SIG-M5 (cell line): Measurements from ENCODE around the gene SAMD4B.

ENCODE experiments used
- DNase-seq: peaks from one replicate; lab custom pipeline; 2025; lab: John Stamatoyannopoulos, UW

The SAMD4B gene

DNA sequence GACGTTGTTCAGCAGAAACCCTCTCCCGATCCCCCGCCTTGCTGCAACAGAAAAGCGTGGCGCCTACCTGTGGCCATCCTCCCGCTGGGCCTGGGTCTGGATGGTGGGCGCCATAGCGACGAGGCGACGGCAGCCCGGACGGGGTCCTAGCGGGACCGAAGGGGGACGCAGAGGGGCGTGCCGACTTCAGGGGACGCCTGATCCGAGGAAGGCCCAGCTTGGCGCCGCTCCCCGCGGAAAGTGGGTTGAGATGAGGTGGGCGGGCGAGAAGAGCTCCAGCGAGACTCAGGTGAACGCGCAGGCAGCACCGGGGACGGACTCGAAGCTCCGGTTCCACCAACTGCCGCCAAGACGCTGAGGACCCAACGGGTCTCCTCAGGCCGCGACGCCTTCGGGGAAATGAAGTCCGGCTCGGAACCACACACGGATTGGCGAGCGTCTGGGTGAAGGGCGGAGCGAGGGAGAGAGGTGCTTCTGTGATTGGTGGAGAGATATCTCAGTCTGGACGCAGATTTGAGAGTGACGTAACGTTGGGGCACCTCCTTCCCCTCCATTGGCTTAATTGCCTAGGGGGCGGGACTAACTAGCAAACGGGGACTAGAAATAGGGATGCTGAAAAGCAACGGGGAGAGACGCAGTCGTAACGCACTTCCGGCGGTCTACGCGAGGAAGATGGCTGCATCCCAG, 48.7 kb downstream of the SAMD4B start, which contains the start of the genes MED29 and PAF1:
Gene MED29, plus strand, starts transcription at position 628 of the 687 bp plus-strand sequence. Its CDS starts 45 bp downstream, at position 673.
Gene PAF1, minus strand, starts transcription at position 356 of the 687 bp plus-strand sequence. Its CDS starts 242 bp downstream, at position 114.
- peak; percentile 97 for DNase-seq

DNA sequence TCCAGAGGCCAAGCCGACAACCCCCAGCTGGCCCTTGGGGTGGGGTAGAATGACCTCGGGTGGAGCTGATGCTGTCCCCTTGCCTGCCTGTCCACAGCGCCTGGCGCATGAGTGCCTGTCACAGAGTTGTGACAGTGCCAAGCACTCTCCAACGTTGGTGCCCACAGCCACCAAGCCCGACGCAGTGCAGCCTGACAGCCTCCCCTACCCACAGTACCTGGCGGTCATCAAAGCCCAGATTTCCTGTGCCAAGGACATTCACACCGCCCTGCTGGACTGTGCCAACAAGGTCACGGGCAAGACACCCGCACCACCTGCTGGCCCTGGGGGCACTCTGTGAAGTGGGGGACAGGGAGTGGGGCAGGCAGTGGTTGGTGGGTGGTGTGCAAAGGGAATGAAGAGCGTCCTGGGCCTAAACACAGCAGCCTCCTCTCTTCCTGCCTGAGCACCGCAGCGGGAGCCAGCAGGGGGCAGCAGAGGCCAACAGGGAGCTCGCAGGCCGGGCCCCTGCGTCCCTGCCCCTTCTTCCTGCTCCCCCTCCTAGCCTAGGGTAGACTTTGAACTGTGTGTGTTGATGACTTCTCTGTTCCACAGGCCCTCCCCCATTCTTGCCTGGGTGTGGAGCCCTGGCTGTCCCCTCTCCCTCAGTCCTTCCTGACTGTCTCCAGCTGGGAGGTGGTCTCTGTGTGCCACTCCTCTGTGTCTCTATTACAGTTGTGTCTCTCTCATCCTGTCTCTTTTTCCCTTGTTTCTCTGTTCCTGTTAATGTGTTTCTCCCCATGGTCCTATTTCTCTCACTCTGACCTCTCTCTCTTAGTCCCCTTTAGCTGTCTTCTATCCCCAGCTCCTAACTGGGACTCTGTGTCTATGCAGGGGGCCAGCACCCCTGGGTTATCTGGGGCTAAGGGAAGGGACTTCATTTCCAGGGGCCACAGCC, 55.4 kb downstream of the SAMD4B start:
- DNase-seq: peak; percentile 43

DNA sequence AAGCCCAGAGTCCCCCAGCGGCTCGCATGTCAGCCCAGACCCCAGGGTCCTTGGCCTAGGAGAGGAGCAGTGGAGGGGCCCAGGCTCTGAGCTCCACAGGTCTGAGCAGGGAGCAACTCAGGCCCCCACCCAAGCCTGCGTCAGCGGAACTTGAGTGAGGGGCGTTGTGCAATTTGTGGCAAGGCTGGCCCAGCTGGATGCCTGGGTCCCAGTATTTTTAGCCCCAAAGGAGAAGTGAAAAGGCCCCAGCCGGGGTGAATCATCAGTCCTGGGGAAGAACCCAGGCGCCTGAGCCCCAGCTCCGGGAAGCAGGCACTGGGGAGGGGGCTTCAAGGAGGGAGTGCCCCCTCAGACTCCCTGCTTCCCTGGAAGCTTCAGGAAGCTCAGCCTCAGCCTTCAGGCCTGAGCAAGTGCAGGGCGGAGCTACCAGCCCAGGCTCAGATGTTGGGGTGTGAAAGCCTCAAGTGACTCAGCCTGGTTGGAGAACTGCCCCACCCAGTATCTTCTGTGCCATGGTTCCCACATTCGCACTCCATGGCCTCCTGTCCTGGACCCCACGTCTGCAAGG, 56.2 kb downstream of the SAMD4B start:
- peak; percentile 79 for DNase-seq

DNA sequence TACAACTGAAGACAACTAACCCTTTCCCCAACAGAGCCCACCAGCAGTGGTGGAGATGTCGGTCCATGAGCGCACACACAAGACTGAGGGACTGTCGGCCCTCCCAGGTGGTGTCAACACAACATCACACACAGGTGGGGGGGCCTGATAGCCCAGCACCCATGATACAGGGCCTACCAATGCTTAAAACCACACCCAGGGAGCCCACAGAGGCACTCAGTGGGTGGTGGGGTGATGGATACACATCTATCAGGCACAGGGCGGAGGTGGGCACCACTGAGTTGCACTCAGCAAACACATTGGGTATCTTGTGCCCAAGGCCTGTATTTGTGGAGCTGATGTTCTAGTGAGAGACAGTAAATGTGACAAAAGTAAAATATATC, 57.4 kb downstream of the SAMD4B start:
- DNase-seq: no peak

DNA sequence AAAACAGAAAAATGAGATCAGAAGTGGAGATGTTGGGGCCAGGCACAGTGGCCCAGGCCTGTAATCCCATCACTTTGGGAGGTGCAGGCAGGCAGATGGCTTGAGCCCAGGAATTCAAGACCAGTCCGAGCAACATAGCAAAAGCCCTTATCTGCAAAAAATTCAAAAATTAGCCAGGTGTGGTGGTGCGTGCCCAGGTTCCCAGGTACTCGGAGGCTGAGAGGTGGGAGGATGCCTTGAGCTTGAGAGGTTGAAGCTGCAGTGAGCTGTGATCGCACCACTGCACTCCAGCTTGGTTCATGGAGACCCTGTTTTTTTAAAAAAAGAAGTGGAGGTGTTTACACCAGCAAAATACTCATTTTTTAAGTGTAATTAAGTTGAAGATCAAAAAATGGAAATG, 57.8 kb downstream of the SAMD4B start:
- no peak for DNase-seq

DNA sequence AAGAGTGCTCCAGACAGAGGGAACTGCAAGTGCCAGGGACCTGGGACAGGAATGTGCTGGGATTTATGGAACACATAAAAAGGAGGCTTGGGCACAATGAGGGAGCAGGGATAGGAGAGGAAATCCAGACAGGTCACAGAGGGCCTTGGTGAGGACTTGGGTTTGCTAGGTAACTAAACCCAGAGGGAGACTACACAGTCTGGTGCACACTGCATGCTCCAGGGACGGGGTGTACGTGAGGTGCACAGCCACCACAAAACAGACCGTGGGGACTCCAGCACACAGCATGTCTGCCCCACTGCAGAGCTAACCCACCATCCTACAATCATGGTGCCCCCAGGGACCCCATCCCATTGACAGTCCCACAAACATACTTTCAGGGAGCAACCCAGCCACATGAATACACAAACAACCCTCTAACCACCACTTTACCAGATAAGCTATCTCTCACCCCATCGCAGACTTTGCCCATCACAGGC, 58.9 kb downstream of the SAMD4B start:
- no peak for DNase-seq

DNA sequence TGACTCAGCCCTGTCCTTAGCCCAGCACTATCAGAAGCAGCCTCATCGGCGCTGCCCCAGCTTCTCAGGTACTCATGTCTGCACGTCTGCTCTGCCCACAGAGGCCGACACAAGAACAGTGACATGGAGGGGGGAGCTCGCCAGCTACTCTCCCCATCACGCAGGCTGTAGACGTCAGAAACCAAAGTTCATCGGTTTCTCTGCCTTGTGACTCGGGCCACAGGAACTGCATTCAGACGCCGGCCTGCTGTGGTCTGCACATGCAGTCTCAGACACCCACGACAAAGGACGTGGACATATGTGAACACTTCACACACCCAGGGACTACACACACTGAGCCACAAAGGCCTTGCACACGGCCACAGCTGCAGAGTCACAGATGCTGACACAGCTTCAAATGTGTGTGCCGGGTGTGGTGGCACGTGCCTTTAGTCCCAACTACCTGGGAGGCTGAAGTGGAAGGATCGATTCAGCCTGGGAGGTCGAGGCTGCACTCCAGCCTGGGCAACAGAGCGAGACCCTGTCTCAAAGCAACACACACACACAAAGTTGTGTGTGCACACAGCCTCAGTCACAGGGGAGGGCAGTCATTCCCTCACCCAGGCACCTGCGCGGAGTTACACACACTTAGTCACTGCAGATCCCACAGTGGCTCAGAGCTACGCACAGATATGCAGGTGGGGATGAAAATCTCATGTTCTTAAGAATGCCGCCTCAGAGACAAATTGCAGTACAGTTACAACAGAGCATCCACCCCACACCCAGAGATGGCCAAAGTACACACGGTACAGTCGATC, 59.5 kb downstream of the SAMD4B start:
- no peak for DNase-seq

DNA sequence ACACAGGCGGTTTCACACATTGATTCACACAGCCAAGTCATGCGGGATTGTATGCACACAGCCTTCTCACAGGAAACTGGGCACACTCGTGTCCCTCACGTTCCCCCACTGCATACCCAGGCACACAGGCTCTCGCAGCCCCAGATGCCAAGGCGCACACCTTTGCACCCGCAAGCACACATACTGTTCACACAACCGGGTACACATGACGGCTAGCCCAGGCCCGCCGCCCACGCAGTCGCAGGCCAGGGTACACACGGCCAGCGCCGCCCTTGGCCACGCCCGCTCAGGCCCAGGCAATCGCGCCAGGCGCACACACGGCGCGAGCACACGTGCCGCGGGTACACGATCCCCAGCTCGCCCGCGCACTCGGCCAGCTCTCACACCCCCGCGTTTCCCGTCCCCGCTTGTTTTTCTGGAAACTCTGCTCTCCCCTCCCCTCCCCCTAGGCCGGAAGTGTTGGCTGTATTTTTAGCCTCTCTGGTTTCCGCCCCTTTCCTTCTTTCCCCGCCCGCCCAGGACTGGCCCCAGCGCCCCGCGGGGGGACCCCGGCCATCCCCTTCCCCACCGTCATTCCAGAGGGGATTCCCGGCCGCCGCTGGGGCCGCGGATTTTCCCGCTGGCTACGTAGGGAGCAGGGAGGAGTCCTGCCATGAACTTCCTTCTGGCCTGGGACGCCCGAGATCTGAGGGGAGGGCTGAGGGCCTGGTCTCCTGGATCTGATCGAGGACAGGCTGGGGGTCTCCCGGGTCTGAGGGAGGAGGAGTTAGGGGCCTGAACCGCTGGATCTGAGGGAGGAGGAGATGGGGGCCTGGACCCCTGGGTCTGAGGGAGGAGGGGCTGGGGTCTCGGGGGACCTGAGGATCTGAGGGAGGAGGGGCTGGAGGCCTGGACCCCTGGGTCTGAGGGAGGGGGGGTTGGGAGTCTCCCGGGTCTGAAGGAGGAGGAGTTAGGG, 60.4 kb downstream of the SAMD4B start:
- DNase-seq: no peak

DNA sequence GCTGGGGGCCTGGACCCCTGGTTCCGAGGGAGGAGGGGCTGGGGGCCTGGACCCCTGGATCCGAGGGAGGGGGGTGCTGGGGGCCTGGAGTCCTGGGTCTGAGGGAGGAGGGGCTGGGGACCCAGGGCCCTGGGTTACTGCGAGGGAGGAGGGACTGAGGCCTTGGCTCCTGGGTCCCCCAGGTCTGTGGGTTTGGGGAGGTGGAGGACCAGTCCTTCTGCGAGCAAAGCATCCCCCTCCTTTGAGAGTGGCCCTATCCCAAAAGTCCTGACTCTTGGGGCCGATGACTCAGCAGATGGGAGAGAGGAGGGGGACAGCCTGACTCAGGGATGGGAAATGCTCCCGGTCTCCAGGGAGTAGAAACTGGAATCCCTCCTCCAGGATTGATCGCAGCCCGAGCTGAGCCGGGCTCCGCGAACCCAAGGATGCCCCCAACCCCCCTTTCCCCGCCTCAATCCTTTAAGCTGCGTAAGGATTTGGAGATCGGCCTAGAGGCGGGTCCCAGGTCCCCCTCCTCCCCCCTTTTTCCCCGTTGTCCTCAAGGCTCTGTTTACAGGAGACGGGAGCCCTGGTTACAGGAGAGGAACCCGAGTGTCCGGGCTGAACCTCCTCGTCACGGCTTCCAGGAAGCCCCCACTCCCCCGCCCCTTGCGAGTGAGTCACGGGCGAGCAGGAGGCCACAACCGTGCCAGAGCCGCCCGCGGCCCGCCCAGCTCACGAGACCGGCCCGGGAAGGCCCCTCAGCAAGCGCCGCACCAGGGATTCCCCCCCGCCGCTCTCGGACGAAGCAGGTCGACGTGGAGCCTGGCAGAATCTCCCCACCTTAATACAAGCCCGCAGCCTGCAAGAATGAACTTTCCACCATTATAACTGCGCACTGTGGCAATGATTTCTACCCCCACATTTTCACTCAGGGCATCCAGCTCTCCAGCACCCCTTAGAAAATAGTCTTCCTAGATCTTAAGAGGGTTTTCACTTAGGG, 61.4 kb downstream of the SAMD4B start:
- peak; percentile 69 for DNase-seq

DNA sequence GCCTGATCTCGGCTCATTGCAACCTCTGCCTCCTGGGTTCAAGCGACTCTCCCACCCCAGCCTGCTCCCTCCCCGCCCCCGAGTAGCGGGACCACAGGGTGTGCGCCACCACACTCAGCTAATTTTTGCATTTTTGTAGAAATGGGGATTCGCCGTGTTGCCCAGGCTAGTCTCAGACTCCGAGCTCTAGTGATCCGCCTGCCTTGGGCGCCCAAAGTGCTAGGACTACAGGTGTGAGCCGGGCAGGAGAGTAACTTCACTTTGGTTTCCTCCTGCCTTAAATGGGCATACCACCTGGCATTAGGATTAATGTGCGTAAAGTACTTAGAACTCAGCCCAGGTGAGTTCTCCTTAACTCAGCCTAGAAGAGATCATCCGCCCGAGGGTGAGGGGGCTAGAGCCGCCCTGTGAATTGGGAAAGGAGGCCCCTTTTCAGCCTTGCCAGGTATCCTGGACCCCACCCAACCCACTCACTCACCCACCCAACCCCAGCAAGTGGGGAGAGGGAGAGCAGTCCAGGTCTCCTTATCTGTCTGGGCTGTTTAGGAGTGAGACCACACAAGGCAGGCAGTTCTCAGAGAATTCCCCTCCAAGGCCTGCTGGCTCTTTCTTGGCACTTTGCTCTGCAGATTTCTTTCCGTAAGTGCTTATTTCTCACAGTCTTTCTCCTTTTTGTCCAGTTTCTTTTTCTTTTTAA, 63.2 kb downstream of the SAMD4B start:
- DNase-seq: no peak

DNA sequence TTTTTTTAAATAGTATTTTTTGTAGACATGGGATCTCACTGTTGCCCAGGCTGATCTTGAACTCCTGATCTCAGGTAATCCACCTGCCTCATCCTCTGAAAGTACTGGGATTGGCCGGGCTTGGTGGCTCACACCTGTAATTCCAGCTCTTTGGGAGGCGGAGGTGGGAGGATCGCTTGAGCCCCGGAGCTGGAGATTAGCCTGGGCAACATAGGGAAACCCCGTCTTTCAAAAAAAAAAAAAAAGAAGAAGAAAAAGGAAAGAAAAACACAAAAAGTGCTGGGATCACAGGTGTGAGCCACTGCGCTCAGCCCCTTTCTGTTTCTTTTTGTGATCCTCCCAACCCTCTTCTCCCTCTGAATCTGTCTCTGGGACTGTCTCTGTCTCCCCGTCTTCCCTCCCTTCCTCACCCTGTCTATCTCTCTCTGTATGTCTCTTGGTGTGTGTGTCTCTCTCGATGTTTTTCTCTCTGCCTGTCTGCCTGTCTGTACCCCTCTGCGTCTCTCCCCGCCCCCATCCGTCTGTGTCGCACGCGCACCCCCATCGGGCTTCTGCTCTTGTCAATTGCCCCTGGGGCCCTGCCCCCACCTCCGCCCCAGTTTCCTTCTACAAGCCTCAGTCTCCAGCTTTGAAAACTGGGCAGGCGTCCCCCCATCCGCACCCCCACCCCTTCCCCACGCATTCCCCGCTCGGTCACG, 63.9 kb downstream of the SAMD4B start:
- no peak for DNase-seq

DNA sequence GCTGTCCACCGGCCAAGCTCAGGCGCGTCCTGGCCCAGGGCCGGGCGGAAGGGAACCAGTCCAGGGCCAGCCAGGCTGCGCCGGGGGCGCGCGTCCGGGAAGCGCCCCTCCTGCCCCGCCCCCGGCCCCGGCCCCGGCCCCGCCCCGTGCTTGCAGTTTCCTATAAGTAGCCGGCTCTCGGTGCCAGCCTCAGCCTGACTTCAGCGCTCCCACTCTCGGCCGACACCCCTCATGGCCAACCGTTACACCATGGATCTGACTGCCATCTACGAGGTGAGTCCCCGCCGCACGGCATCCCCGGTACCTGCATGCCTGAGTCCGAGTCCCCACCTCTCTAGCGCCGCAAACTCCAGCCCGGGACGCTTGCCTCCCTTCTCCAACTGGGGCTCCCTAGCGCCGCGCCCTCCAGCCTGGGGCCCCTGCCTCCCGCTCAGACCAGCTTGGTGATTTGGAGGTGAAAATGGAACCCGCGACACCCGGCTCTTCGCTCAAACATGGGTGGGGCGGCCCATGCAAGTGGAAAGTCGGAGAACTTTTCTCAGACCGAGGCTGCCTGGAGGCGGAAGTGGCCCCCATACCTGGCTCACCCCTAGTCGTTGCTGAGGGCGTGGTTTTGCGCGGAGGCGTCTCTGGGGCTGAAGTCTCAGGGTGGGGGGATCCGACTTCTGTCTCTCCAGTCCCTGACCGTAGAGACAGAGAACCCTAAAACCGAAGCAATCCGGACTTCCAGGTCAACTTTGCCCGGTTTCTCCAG, 64.6 kb downstream of the SAMD4B start, which contains the start of gene ZFP36:
Gene ZFP36, plus strand, starts transcription at position 192 of the 754 bp plus-strand sequence. Its CDS starts 58 bp downstream, at position 250.
- DNase-seq: no peak

DNA sequence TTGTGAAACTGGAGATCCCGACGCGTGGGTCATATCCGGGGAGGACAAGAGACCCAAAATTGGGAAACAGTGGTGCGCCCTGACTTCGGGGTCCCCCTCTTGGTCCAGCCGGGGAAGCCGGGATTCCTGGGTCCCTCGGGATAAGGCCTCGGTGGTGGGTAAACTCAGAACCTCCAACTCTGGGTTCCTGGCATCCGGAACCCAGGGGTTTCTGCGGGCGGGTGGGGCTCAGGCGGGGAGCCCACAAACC, 65.1 kb downstream of the SAMD4B start:
- DNase-seq: no peak

DNA sequence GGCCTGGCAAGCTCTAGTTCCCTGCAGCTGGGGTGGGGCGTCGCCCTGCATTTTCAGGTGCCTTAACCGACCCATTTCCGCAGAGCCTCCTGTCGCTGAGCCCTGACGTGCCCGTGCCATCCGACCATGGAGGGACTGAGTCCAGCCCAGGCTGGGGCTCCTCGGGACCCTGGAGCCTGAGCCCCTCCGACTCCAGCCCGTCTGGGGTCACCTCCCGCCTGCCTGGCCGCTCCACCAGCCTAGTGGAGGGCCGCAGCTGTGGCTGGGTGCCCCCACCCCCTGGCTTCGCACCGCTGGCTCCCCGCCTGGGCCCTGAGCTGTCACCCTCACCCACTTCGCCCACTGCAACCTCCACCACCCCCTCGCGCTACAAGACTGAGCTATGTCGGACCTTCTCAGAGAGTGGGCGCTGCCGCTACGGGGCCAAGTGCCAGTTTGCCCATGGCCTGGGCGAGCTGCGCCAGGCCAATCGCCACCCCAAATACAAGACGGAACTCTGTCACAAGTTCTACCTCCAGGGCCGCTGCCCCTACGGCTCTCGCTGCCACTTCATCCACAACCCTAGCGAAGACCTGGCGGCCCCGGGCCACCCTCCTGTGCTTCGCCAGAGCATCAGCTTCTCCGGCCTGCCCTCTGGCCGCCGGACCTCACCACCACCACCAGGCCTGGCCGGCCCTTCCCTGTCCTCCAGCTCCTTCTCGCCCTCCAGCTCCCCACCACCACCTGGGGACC, 65.6 kb downstream of the SAMD4B start:
- DNase-seq: no peak

DNA sequence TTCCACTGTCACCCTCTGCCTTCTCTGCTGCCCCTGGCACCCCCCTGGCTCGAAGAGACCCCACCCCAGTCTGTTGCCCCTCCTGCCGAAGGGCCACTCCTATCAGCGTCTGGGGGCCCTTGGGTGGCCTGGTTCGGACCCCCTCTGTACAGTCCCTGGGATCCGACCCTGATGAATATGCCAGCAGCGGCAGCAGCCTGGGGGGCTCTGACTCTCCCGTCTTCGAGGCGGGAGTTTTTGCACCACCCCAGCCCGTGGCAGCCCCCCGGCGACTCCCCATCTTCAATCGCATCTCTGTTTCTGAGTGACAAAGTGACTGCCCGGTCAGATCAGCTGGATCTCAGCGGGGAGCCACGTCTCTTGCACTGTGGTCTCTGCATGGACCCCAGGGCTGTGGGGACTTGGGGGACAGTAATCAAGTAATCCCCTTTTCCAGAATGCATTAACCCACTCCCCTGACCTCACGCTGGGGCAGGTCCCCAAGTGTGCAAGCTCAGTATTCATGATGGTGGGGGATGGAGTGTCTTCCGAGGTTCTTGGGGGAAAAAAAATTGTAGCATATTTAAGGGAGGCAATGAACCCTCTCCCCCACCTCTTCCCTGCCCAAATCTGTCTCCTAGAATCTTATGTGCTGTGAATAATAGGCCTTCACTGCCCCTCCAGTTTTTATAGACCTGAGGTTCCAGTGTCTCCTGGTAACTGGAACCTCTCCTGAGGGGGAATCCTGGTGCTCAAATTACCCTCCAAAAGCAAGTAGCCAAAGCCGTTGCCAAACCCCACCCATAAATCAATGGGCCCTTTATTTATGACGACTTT, 66.4 kb downstream of the SAMD4B start:
- no peak for DNase-seq
